Stimulated activated CD4-positive, alpha-beta T cell treated with anti-CD3 and anti-CD28 coated beads, Interleukin-4, amount 100 ng/mL, for 1 hour (primary cell): ENCODE results near the gene IST1.

Experiments
- DNase-seq: peaks from one replicate; pipeline ENCODE4 v3.0.0-alpha.2; 2020

The IST1 gene

GRCh38 chr16:71969353-71969752 is 74.0 kb downstream of the IST1 start:
- DNase-seq, result no peak

DNA sequence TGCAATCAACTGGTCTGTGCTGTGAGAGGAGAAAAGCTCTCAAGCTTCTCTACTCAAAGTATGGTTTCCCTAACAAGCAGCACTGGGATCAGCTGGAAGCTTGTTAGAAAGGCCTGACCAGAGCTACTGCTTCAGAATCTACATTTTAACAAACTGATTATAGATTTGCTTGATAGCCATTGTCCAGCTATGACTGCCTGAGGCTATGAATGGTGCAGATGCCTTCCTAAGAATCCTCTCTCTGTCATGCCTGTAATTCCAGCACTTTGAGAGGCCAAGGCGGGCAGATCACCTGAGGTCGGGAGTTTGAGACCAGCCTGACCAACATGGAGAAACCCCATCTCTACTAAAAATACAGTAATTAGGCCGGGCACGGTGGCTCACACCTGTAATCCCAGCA is 76.2 kb downstream of the IST1 start:
- no peak for DNase-seq

DNA sequence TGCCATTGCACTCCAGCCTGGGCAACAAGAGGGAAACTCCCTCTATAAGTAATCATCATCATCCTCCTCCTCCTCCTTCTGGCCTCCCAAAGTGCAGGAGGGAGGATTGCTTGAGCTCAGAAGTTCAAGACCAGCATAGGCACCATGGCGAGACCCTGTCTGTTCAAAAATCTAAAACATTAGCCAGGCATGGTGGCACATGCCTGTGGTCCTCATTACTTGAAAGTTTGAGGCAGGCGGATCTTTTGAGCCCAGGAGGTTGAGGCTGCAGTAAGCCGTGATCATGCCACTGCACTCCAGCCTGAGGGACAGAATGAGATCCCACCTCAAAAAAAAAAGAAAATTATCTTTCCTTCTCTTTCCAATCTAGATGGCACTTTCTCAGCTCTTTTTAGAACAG is 77.0 kb downstream of the IST1 start:
- DNase-seq, result no peak

- DNase-seq, result no peak
Observed at GRCh38 chr16:71973001-71973400, 77.7 kb downstream of the IST1 start.

DNA sequence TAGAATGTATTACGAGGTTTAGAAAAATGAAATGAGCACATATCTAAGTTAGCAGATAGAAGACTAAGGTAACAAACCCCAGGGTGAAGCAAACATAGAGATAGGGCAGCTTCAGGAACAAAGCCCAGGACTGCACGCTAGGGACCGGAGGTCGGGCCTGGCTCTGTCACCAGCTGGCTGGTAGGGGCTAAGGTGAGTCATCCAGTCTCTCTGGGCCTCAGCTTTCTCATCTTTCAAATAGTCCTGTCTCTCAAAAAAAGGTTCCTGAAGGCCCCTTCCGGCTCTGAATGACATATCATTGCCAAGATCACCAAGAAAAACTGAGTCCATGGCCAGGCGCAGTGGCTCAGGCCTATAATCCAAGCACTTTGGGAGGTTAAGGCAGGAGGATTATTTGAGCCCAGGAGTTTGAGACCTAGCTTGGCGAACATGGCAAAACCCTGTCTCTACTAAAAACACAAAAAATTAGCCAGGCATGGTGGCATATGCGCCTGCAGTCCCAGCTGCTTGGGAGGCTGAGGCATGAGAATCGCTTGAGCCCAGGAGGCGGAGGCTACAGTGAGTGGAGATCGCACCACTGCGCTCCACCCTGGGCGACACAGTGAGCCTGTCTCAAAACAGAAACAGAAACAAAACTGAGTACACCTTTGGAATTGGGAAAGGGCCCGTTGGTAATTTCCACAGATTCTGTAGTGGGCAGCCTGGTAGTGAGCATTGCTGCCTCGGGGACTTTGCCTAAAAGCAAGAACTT is 78.9 kb downstream of the IST1 start:
- DNase-seq, result no peak
